GM21619 (cell line): ENCODE measurements around the gene SLC6A8.
"Not testable (repeated sequence)": the region's sequence is repeated elsewhere in the genome, so short reads cannot be mapped to it uniquely, and the experiment has no call there.

ENCODE experiments used
- ATAC-seq: cut with Tn5 transposase; IDR thresholded peaks from one replicate; pipeline ENCODE4 v1.9.1; 2021; ENCODE audit not compliant: unreplicated experiment

Gene SLC6A8

GRCh38 chrX:153705403-153706060 lies 17.8 kb downstream of the SLC6A8 start:
- ATAC-seq, result not testable (repeated sequence)

GRCh38 chrX:153706799-153707198 lies 19.1 kb downstream of the SLC6A8 start:
- no peak for ATAC-seq

GRCh38 chrX:153707406-153707805 lies 19.7 kb downstream of the SLC6A8 start:
- ATAC-seq, result no peak

GRCh38 chrX:153708415-153708814 lies 20.7 kb downstream of the SLC6A8 start:
- ATAC-seq, result no peak

- no peak for ATAC-seq
Observed at GRCh38 chrX:153709726-153710674, 22.3 kb downstream of the SLC6A8 start.

- ATAC-seq, result no peak
Observed at GRCh38 chrX:153714256-153714655, 26.5 kb downstream of the SLC6A8 start.

GRCh38 chrX:153717445-153717844 lies 29.7 kb downstream of the SLC6A8 start:
- no peak for ATAC-seq

GRCh38 chrX:153719238-153719637 lies 31.5 kb downstream of the SLC6A8 start:
- ATAC-seq, result no peak

GRCh38 chrX:153719701-153720100 lies 32.0 kb downstream of the SLC6A8 start:
- ATAC-seq, result no peak

- no peak for ATAC-seq
Observed at GRCh38 chrX:153722704-153723350, 35.1 kb downstream of the SLC6A8 start.

- peak; percentile 25 for ATAC-seq
Observed at GRCh38 chrX:153723351-153724251, 35.9 kb downstream of the SLC6A8 start.

- peak; percentile 50 for ATAC-seq
Observed at GRCh38 chrX:153724252-153725038, 36.7 kb downstream of the SLC6A8 start, which contains the start of the genes ABCD1 and BCAP31. Gene ABCD1 (plus strand): TSS chrX:153724856. CDS start chrX:153725267, 411 bp downstream. Gene BCAP31 (minus strand): TSS chrX:153724387. CDS start chrX:153723244, 1,143 bp downstream.

GRCh38 chrX:153725039-153725831 lies 37.5 kb downstream of the SLC6A8 start:
- ATAC-seq, result no peak

GRCh38 chrX:153725832-153726285 lies 38.1 kb downstream of the SLC6A8 start:
- ATAC-seq, result no peak

GRCh38 chrX:153726286-153727122 lies 38.8 kb downstream of the SLC6A8 start:
- peak; percentile 45 for ATAC-seq

- no peak for ATAC-seq
Observed at GRCh38 chrX:153727123-153727931, 39.6 kb downstream of the SLC6A8 start.

GRCh38 chrX:153728095-153728494 lies 40.4 kb downstream of the SLC6A8 start:
- ATAC-seq, result no peak
